Measurements from ENCODE around the gene TMEM117.

TMEM117 gene

GRCh38 chr12:43898474-43898873 lies 62.6 kb downstream of the TMEM117 start:
- no peak overlapping the region for H3K4me3 ChIP-seq (ENCODE audit: low read depth in 1 of 2, low read length in 1 of 2)
- H3K9me3 ChIP-seq: no peaks in the 10 kb centered on the region
- H3K4me1 ChIP-seq (ENCODE audit: control insufficient read depth in 1 of 2, insufficient read depth in 1 of 2, low read depth in 1 of 2, low read length in 1 of 2): no peaks in the 10 kb centered on the region

DNA sequence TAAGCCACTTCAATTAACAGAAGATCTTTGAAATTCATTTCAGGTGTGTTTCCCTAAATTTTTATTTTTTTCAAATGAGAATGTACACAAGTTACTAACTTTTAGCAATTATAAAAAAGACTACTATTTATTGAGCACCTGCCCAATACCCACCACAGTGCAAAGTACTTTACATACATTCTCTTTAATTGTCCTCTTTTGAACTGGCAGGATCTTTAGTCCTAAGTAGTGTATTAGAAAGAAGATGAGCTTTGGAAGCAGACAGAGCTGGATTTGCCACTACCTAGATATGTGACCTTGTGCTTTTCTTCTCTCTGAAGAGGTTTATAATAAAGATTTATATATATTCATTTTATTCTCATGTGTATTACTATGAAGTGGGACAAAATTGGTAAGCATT lies 63.7 kb downstream of the TMEM117 start:
- TF ChIP-seq, protein P1, sequence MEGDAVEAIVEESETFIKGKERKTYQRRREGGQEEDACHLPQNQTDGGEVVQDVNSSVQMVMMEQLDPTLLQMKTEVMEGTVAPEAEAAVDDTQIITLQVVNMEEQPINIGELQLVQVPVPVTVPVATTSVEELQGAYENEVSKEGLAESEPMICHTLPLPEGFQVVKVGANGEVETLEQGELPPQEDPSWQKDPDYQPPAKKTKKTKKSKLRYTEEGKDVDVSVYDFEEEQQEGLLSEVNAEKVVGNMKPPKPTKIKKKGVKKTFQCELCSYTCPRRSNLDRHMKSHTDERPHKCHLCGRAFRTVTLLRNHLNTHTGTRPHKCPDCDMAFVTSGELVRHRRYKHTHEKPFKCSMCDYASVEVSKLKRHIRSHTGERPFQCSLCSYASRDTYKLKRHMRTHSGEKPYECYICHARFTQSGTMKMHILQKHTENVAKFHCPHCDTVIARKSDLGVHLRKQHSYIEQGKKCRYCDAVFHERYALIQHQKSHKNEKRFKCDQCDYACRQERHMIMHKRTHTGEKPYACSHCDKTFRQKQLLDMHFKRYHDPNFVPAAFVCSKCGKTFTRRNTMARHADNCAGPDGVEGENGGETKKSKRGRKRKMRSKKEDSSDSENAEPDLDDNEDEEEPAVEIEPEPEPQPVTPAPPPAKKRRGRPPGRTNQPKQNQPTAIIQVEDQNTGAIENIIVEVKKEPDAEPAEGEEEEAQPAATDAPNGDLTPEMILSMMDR (IDR thresholded peaks at IDR 0.05): no peak
- Histone ChIP-seq H3K4me1 (ENCODE audit: control insufficient read depth in 1 of 2, insufficient read depth in 1 of 2, low read depth in 1 of 2, low read length in 1 of 2) (no peaks in the 10 kb centered on the region), H3K9me3 (no peaks in the 10 kb centered on the region), H3K27me3 (no peaks in the 10 kb centered on the region), H3K4me3 (ENCODE audit: low read depth in 1 of 2, low read length in 1 of 2) (no peak overlapping the region), H3K36me3 (no peaks in the 10 kb centered on the region), H3K27ac (no peak overlapping the region)

More at GRCh38 chr12:43898474-43898873, 62.6 kb downstream of the TMEM117 start:
- no peaks in the 10 kb centered on the region for H3K27me3 ChIP-seq
- H3K27ac ChIP-seq: no peak overlapping the region
- no peaks in the 10 kb centered on the region for H3K36me3 ChIP-seq
- TF ChIP-seq, protein P1 (IDR thresholded peaks at IDR 0.05): no peak

DNA sequence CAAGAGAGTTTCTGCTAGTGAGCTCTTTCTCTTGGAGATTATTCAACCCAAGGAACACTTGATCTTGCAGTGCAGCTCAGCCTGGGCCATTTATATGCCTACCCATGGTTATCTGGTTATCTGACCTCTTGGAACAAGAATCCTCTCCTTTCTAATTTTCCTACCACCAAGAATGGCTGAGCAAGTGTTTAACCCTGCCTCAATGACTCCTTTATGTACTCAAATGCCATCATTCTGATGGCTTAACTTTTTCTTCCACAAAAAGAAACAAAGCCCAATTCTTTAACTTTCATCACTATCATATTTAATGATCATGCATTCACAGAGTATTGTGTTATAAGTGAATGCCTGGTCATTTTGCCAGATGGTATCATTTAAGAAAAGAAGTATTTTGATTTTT lies 67.8 kb downstream of the TMEM117 start:
- H3K9me3 ChIP-seq: no peaks in the 10 kb centered on the region
- no peak overlapping the region for H3K27ac ChIP-seq
- H3K4me3 ChIP-seq (ENCODE audit: low read depth in 1 of 2, low read length in 1 of 2): no peak overlapping the region
- H3K36me3 ChIP-seq: no peaks in the 10 kb centered on the region
- H3K4me1 ChIP-seq (ENCODE audit: control insufficient read depth in 1 of 2, insufficient read depth in 1 of 2, low read depth in 1 of 2, low read length in 1 of 2): no peaks in the 10 kb centered on the region
- H3K27me3 ChIP-seq: no peaks in the 10 kb centered on the region
- TF ChIP-seq, protein P1 (IDR thresholded peaks at IDR 0.05): no peak

DNA sequence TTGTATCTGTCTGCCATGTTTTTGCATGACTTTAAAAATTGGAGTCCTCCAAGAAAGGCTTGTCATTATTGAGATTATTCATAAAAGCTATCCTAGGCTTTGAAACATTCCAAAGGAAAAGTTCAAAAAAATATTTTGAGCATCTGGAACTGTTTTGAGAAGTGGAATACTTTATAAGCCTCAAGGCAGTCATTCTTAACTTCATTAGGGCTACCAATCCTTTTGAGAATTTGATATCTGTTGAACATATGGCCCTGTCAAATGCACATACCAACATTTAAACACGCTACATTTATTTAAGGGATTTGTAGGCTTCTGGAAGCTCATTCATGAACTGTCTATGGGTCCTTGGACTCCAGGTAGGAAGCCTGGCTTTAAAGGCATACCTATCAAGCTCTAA lies 77.0 kb downstream of the TMEM117 start:
- no peaks in the 10 kb centered on the region for H3K36me3 ChIP-seq
- H3K4me1 ChIP-seq (ENCODE audit: control insufficient read depth in 1 of 2, insufficient read depth in 1 of 2, low read depth in 1 of 2, low read length in 1 of 2): no peaks in the 10 kb centered on the region
- no peaks in the 10 kb centered on the region for H3K27me3 ChIP-seq
- H3K27ac ChIP-seq: no peak overlapping the region
- no peak overlapping the region for H3K4me3 ChIP-seq (ENCODE audit: low read depth in 1 of 2, low read length in 1 of 2)
- TF ChIP-seq, protein P1 (IDR thresholded peaks at IDR 0.05): no peak
- H3K9me3 ChIP-seq: no peaks in the 10 kb centered on the region

DNA sequence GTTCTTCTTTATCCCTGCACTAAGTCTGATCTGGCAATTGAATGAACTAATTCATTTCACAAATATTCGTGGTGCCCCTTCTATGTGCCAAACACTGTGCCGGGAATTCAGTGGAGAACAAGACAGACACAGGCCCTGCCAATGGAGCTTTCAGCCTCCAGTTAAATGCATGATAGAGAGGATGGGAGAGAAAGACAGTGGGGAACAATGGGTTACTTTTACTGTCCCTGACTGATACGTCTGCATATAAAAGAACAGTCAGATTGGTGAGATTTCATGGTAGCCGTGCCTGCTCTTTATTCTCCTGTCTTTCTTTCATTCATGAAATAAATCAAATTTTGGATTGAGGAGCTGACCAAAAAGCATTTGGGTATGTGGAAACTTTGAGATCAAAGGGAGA lies 78.5 kb downstream of the TMEM117 start:
- H3K27me3 ChIP-seq: no peaks in the 10 kb centered on the region
- no peaks in the 10 kb centered on the region for H3K9me3 ChIP-seq
- TF ChIP-seq, protein P1 (IDR thresholded peaks at IDR 0.05): no peak
- no peak overlapping the region for H3K27ac ChIP-seq
- H3K4me1 ChIP-seq (ENCODE audit: control insufficient read depth in 1 of 2, insufficient read depth in 1 of 2, low read depth in 1 of 2, low read length in 1 of 2): no peaks in the 10 kb centered on the region
- no peaks in the 10 kb centered on the region for H3K36me3 ChIP-seq
- no peak overlapping the region for H3K4me3 ChIP-seq (ENCODE audit: low read depth in 1 of 2, low read length in 1 of 2)

DNA sequence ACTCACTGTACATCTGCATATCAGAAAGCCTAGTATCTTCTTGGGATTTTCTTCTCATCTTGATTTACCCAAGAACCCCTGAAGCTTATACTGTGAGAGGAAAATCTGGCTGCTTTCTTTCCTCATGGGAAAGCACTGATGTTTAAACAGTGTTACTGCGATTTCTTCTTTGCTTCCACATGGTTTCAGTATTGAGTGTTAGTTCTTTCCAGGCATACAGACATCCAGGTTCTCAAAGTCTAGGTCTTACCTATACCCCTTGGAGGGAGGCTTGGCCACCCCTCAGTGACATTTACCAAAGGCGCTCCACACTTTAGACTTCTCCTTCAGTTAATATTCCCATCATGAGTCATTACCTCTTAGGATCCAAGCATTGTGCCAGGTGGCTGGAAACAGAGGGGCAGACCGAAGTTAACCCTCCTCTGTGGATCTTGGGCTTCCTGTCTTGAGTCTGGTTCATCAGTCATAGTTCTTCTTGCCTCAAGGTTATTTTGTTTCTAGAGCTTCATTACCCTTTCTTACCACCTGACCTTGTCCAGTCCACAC lies 79.1 kb downstream of the TMEM117 start:
- TF ChIP-seq, protein P1 (IDR thresholded peaks at IDR 0.05): no peak
- Histone ChIP-seq H3K27me3 (no peaks in the 10 kb centered on the region), H3K4me1 (ENCODE audit: control insufficient read depth in 1 of 2, insufficient read depth in 1 of 2, low read depth in 1 of 2, low read length in 1 of 2) (no peaks in the 10 kb centered on the region), H3K36me3 (no peaks in the 10 kb centered on the region), H3K9me3 (no peaks in the 10 kb centered on the region), H3K4me3 (ENCODE audit: low read depth in 1 of 2, low read length in 1 of 2) (no peak overlapping the region), H3K27ac (no peak overlapping the region)
